ENCODE results near the gene KCNAB2.

KCNAB2 gene

DNA sequence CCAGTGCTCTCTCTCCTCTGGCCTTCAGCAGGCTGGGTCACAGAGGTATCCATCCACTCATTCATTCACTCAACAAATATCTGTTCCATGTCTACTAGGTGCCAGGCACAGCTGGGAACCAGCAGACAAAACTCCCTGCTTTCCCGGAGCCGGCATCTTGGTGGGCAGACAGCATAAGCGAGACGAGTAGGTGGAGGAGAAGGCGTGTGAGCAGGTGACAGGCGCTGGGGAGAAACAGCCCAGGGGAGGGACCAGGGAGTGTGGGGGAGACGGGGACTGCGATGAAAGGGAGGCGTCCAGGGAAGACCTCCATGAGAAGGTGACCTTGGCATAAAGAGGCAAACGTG is 11.0 kb upstream of the KCNAB2 start:
- TF ChIP-seq POLR2AphosphoS5 (IDR thresholded peaks at IDR 0.05; ENCODE audit: low read depth, low read length) = no peak
- TF ChIP-seq SIN3A (IDR thresholded peaks at IDR 0.05; ENCODE audit: borderline replicate concordance, insufficient read depth, low read length) = no peak
- TF ChIP-seq FOXP2 (optimal IDR thresholded peaks at IDR 0.05; ENCODE audit: borderline replicate concordance, extremely low read depth, extremely low read length, insufficient read depth) = no peak
- TF ChIP-seq, protein P1, sequence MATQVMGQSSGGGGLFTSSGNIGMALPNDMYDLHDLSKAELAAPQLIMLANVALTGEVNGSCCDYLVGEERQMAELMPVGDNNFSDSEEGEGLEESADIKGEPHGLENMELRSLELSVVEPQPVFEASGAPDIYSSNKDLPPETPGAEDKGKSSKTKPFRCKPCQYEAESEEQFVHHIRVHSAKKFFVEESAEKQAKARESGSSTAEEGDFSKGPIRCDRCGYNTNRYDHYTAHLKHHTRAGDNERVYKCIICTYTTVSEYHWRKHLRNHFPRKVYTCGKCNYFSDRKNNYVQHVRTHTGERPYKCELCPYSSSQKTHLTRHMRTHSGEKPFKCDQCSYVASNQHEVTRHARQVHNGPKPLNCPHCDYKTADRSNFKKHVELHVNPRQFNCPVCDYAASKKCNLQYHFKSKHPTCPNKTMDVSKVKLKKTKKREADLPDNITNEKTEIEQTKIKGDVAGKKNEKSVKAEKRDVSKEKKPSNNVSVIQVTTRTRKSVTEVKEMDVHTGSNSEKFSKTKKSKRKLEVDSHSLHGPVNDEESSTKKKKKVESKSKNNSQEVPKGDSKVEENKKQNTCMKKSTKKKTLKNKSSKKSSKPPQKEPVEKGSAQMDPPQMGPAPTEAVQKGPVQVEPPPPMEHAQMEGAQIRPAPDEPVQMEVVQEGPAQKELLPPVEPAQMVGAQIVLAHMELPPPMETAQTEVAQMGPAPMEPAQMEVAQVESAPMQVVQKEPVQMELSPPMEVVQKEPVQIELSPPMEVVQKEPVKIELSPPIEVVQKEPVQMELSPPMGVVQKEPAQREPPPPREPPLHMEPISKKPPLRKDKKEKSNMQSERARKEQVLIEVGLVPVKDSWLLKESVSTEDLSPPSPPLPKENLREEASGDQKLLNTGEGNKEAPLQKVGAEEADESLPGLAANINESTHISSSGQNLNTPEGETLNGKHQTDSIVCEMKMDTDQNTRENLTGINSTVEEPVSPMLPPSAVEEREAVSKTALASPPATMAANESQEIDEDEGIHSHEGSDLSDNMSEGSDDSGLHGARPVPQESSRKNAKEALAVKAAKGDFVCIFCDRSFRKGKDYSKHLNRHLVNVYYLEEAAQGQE (IDR thresholded peaks at IDR 0.05; ENCODE audit: insufficient read depth in 1 of 2, low read depth in 2 of 2, low read length in 2 of 2) = no peak
- no peak for TF ChIP-seq TAF1 (IDR thresholded peaks at IDR 0.05; ENCODE audit: borderline replicate concordance, insufficient read depth, low read length)

DNA sequence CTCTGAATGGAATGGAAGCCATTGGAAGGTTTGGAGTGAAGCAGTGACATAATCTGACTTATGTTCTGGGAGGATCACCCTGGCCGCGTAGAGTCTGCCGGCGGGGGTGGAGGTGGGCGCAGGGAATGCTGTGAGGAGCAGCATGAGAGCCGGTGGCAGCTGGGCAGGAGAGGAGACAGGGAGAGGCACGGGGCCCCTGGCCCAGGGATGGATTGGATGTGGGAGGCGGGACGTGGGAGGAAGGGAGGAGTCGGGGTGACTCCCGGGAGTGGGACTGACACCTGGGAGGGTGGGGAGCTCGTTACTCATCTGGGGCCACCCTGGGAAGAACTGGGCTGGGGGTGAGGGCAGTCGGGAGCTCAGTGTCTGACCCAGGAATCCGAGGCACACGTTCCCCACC is 10.4 kb upstream of the KCNAB2 start:
- no peak for TF ChIP-seq FOXP2 (optimal IDR thresholded peaks at IDR 0.05; ENCODE audit: borderline replicate concordance, extremely low read depth, extremely low read length, insufficient read depth)
- no peak for TF ChIP-seq TAF1 (IDR thresholded peaks at IDR 0.05; ENCODE audit: borderline replicate concordance, insufficient read depth, low read length)
- no peak for TF ChIP-seq SIN3A (IDR thresholded peaks at IDR 0.05; ENCODE audit: borderline replicate concordance, insufficient read depth, low read length)
- TF ChIP-seq, protein P1 (IDR thresholded peaks at IDR 0.05; ENCODE audit: insufficient read depth in 1 of 2, low read depth in 2 of 2, low read length in 2 of 2) = no peak
- no peak for TF ChIP-seq POLR2AphosphoS5 (IDR thresholded peaks at IDR 0.05; ENCODE audit: low read depth, low read length)

DNA sequence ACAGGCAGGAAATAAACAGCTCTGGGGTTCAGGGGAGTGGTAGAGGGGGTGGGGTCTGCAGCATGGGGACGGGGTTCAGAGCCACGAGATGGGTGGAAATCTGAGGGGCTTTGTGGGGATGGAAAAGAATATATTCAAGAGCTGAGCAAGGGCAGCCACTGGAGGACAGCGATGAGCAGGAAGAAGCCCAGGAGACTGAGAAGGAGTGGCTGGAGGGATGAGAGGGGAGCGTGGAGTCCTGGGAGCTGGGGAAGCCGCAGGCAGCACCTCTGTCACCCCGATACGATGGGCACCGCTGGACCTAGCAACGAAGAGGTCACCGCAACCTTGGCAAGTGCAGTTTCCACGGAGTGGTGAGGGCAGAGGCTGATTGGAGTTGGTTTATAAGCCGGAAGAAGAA is 10.0 kb upstream of the KCNAB2 start:
- TF ChIP-seq POLR2AphosphoS5 (IDR thresholded peaks at IDR 0.05; ENCODE audit: low read depth, low read length) (no peak), TAF1 (IDR thresholded peaks at IDR 0.05; ENCODE audit: borderline replicate concordance, insufficient read depth, low read length) (no peak), FOXP2 (optimal IDR thresholded peaks at IDR 0.05; ENCODE audit: borderline replicate concordance, extremely low read depth, extremely low read length, insufficient read depth) (no peak), SIN3A (IDR thresholded peaks at IDR 0.05; ENCODE audit: borderline replicate concordance, insufficient read depth, low read length) (no peak)
- TF ChIP-seq, protein P1 (IDR thresholded peaks at IDR 0.05; ENCODE audit: insufficient read depth in 1 of 2, low read depth in 2 of 2, low read length in 2 of 2) = no peak

DNA sequence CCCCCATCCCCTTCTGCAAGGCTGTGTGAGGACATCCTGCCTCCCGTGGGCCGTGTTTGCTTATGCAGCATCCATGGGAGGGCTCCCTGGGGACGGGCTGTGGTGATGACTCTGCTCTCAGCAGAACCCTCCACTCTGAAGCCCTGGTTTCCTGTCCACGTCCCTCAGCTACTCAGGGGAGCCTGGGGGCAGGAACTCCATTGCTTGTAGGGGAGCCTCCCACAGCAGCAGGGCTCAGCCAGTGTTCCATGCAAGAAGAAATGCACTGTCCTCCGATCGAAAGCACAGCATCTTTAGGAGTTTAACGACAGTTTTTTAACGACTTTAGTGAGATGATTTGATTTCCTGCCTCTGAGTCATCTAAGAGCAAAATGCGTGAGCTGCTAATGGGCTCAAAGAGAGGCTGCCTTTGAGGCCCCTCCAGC is 8.3 kb upstream of the KCNAB2 start:
- TF ChIP-seq POLR2AphosphoS5 (IDR thresholded peaks at IDR 0.05; ENCODE audit: low read depth, low read length) (no peak), FOXP2 (optimal IDR thresholded peaks at IDR 0.05; ENCODE audit: borderline replicate concordance, extremely low read depth, extremely low read length, insufficient read depth) (no peak)
- TF ChIP-seq, protein P1 (IDR thresholded peaks at IDR 0.05; ENCODE audit: insufficient read depth in 1 of 2, low read depth in 2 of 2, low read length in 2 of 2) = no peak

DNA sequence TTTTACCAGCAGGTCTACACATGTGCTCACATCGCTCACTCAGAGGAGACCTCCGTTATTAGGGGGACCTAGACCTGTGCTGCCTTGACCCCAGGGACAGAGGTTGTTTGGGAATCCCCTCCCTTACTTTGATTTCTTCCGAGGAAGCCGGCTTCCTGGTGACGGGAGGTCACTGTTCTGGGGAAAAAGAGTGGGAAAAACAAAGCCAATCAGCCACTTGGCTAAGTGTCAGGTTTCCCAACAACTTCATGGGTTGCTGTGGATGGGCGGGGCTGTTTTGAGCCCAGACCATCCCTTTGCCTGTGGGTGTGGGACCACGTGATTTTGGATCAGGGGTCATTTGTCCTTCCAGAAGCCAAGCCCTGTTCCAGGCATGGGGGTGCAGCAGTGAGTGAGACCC is 7.1 kb upstream of the KCNAB2 start:
- TF ChIP-seq SIN3A (IDR thresholded peaks at IDR 0.05; ENCODE audit: borderline replicate concordance, insufficient read depth, low read length) (no peak), TAF1 (IDR thresholded peaks at IDR 0.05; ENCODE audit: borderline replicate concordance, insufficient read depth, low read length) (no peak), POLR2AphosphoS5 (IDR thresholded peaks at IDR 0.05; ENCODE audit: low read depth, low read length) (no peak), FOXP2 (optimal IDR thresholded peaks at IDR 0.05; ENCODE audit: borderline replicate concordance, extremely low read depth, extremely low read length, insufficient read depth) (no peak)
- TF ChIP-seq, protein P1 (IDR thresholded peaks at IDR 0.05; ENCODE audit: insufficient read depth in 1 of 2, low read depth in 2 of 2, low read length in 2 of 2) = no peak

All from PFSK-1 (cell line).